Transverse colon (tissue), 3 donors: Measurements from ENCODE around the gene KIF20B.

Source experiments
- EP300 ChIP-seq: sonication (generic); formaldehyde crosslinking; IDR thresholded peaks from one replicate; pipeline ENCODE4 v1.6.1; 2017; ENCODE audit warnings: antibody characterized with exemption, low read depth
- POLR2A ChIP-seq: fragments of 450-650 bp; IDR thresholded peaks from one replicate; pipeline ENCODE4 v1.6.1; 2016; ENCODE audit warnings: antibody characterized with exemption, mild to moderate bottlenecking, moderate library complexity
- TF ChIP-seq, protein P1 (sequence below), 5 experiments: fragments of 200-600 bp in 3 of 5; fragments of 450-650 bp in 2 of 5; sonication (generic) in 3 of 5; IDR thresholded peaks; 1 replicate in 2 of 5; 2 replicates in 3 of 5; pipeline ENCODE4 v1.5.1; 2016 to 2017; ENCODE audit warnings: antibody characterized with exemption in 5 of 5, inconsistent platforms in 3 of 5, mild to moderate bottlenecking in 2 of 5, moderate library complexity in 1 of 5

DNA sequence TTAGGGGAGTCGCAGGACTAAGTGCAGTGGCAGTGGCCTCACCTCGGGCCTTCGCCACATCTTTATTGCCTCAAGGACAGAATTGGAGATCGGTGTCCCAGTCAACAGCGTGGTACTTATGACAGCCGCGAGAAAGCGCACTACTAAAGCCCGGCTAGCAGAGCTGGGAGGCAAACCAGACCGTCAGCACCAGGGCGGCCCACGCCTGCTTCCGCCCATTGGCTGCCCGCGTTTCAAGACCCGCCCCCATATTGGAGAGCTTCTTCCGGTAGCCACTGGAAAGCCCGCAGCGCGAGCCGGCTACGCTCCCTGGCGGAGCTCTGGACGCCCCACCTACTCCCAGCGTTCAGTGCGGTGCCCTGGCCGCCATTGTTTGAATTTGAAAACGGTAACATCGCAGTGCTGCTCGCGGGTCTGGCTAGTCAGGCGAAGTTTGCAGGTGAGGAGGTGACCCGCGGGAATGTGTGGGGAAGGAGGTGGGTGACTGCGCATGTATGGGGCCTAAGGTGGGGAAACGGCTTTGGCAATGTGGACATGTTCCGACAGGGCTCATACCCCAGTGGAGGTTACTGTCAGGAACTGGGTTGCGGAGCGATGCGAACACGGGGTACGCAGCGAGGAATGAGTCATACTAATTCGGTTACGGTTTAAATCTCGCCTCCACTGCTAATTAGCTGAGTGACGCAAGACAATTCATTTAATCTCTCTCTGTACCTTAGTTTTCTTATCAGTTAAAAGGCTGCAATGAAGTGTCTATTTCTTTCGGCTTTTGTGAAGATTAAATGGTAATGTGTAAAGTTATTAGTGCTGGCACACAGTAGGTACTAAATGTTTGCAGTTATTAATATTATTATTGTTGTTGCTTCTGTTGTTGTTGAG lies at the start of gene KIF20B:
- TF ChIP-seq, protein P1, sequence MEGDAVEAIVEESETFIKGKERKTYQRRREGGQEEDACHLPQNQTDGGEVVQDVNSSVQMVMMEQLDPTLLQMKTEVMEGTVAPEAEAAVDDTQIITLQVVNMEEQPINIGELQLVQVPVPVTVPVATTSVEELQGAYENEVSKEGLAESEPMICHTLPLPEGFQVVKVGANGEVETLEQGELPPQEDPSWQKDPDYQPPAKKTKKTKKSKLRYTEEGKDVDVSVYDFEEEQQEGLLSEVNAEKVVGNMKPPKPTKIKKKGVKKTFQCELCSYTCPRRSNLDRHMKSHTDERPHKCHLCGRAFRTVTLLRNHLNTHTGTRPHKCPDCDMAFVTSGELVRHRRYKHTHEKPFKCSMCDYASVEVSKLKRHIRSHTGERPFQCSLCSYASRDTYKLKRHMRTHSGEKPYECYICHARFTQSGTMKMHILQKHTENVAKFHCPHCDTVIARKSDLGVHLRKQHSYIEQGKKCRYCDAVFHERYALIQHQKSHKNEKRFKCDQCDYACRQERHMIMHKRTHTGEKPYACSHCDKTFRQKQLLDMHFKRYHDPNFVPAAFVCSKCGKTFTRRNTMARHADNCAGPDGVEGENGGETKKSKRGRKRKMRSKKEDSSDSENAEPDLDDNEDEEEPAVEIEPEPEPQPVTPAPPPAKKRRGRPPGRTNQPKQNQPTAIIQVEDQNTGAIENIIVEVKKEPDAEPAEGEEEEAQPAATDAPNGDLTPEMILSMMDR (IDR thresholded peaks at IDR 0.05) = peak in 4 of 5 experiments; percentile 23 to 74 (median 38)
- TF ChIP-seq POLR2A (peak; percentile 75), EP300 (no peak)
